Vagina (tissue), 2 donors: ENCODE data around the gene TTC17.

Source experiments
- CTCF ChIP-seq, 3 experiments: fragments of 450-650 bp in 2 of 3; fragments of 200-600 bp in 1 of 3; sonication (generic) in 1 of 3; IDR thresholded peaks; one replicate each; pipeline ENCODE4 v1.5.1; 2017 to 2019; ENCODE audit warnings: antibody characterized with exemption in 3 of 3, mild to moderate bottlenecking in 2 of 3, moderate library complexity in 2 of 3
- POLR2A ChIP-seq, 2 donors: fragments of 450-650 bp; IDR thresholded peaks; one replicate each; pipeline ENCODE4 v1.6.1; 2017; ENCODE audit warnings: antibody characterized with exemption in 2 of 2, mild to moderate bottlenecking in 2 of 2, moderate library complexity in 2 of 2
- POLR2AphosphoS5 ChIP-seq, 2 donors: sonication (generic); formaldehyde crosslinking; IDR thresholded peaks; one replicate each; pipeline ENCODE4 v1.9.0; 2017; ENCODE audit warnings: antibody characterized with exemption in 2 of 2, mild to moderate bottlenecking in 2 of 2, low read depth in 1 of 2; ENCODE audit not compliant: insufficient read depth in 1 of 2

DNA sequence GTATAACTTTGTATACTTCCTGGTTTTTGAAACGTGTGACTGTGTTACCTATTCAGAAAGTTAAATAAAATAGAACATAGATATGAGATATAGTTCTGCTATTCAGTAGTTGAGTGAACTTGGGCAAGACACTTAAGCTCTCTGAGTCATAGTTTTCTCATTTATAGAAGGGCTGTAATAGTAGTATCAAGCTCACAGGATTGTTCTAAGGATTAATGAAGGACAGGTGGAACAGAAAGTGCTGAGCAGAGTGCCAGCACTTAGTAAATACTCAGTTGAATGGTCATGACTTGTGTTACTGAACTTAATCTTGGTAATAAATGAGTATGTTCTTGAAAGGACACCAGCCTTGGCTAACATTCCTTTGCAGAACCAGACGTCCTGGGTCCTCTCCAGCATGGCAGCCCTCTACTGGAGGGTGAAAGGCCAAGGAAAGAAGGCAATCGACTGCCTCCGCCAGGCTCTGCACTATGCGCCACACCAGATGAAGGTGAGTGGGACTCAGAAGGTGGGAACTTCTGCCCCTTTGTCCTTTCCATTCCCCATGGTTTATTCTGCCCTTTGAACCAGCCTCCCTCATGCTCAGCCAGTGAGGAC lies 131.2 kb downstream of the TTC17 start:
- TF ChIP-seq POLR2AphosphoS5 (IDR thresholded peaks at IDR 0.05; ENCODE audit: insufficient read depth in 1 of 2, low read depth in 1 of 2) (peak in 1 of 2 donors; percentile 59), CTCF (IDR thresholded peaks at IDR 0.05) (no peak), POLR2A (IDR thresholded peaks at IDR 0.05) (no peak)
